SKM-1 treated with dmso at 0.1 percent for 144 hours (cell line): ENCODE measurements around the gene ACAA1.
A peak's percentile ranks its signal among the peaks of the same experiment; 100 is the strongest.
"Not testable (repeated sequence)": the region's sequence is repeated elsewhere in the genome, so short reads cannot be mapped to it uniquely, and the experiment has no call there.

Experiments used
- DNase-seq: peaks from one replicate; lab custom pipeline; 2025; ENCODE audit not compliant: unreplicated experiment; lab: John Stamatoyannopoulos, UW

Gene ACAA1

GRCh38 chr3:38136393-38136776 lies 542 bp downstream of the ACAA1 start:
- no peak for DNase-seq

- DNase-seq: peak; percentile 28
Observed at GRCh38 chr3:38135621-38136277, 1.2 kb downstream of the ACAA1 start.

DNA sequence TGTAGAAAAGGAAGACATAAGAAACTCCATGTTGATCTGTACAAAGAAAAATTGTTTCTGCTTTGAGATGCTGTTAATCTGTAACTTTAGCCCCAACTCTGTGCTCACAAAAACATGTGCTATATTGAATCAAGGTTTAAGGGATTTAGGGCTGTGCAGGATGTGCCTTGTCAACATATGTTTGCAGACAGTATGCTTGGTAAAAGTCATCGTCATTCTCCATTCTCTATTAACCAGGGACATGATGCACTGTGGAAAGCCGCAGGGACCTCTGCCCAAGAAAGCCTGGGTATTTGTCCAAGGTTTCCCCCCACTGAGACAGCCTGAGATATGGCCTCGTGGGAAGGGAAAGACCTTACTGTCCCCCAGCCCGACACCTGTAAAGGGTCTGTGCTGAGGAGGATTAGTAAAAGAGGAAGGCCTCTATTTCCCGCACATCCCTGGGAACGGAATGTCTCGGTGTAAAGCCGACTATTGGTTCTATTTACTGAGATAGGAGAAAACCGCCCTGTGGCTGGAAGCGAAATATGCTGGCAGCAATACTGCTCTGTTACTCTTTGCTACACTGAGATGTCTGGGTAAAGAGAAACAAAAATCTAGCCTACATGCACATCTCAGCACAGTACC lies 2.3 kb downstream of the ACAA1 start:
- DNase-seq: not testable (repeated sequence)

- no peak for DNase-seq
Observed at GRCh38 chr3:38133557-38134405, 3.1 kb downstream of the ACAA1 start.

DNA sequence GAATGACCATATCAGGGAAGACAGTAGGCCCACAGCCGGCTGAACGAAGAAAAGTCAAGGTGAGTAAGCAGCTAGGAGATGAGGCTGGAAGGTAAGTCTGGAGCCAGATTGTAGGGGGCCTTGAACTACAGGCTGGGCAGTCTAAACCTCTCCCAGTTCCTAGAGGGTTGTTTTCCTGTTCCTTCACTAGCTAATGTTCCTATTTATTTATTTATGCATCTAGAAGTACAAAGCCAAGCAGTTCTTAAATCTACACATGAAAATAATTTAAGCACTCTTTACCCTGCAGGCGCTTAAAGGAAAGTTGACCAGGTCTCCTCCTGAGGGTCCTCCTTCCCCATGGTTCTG lies 3.7 kb downstream of the ACAA1 start:
- DNase-seq: no peak

DNA sequence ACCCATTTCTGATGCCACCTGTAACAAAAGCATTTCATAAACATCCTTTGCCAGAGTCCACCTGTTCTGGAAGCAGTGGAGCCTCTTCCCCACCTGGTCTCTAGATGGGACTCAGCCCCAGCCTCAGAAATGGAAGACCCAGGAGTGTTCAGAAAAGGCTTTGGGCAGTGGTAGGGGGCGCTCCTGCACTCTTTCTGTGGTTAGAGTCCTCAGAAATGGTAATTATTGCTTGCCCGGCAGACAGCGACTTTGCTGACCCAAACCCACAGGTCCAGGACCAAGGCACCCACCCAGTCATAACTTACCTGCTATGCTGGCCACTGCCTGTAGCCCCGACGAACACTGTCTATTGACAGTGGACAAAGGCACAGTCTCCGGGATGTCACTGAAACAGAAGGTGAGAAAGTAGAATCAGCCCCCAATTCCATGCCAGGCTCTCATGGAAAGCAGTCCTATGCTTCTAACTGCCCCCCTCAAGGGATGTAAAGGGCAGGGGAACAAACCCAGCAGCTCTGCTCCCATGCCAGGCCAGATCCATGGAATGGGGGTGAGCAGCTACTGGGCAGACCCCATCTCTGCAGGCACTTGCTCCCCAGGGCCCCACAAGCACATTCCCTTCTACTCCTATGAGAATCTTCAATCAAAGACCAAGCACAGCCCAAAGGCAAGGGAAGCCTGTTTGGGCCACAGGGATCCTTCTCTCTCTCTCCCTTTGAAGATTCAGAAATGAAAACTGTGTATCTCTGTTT lies 5.1 kb downstream of the ACAA1 start:
- DNase-seq: peak; percentile 59

- no peak for DNase-seq
Observed at GRCh38 chr3:38130631-38131065, 6.3 kb downstream of the ACAA1 start.

DNA sequence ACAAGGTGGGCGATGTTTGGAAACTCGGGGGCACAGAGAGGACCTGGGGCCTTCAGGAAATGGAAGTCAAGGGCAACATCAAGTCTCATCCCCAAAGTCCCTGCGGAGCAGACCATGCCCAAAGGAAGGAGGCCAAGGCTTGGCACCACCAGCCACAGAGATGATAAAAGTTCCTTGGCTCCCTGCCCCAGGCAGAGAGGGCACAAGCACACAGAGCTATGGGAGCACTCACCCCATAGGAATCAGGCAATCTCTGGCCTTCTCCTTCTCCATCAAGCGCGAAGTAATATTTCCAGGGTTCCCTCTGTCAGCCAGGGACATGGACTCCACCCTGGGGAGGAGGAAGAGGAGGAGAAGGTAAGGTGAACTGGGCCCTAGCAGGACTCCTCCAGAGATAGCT lies 7.9 kb downstream of the ACAA1 start:
- DNase-seq: no peak

GRCh38 chr3:38128303-38128655 lies 8.6 kb downstream of the ACAA1 start:
- no peak for DNase-seq

- DNase-seq: no peak
Observed at GRCh38 chr3:38127611-38128302, 9.2 kb downstream of the ACAA1 start.

DNA sequence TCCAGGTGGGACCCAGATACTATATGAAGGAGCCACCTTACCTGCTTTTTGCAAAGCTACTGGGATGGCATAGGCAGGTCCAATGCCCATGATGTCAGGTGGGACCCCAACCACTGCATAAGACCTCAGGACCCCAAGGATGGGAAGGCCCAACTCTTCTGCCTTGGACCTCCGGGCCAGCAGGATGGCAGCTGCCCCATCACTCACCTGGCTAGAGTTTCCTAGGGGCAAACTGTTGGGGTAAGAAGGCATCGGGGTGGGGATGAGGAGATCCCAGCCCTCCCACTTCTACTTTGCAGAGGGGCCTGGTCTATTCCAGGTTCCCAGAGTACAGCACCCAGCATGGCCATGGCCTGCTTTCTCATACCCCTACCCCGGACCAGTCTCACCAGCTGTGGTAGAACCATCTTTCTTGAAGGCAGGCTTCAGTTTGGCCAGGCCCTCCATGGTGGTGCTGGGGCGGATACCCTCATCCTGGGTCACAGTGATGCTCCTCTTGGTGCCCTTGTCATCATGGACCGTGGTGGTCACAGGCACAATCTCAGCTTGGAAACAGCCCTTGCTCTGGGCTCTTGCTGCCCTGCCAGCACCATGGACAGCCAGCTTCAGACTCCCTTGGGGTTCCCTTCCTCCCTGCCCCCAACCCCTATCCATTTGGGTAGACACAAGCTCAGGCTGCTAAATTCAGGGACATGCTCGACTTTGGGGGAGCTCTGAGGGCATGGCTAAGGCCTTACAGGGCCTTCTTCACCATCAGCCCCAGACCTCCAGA lies 10.6 kb downstream of the ACAA1 start:
- no peak for DNase-seq

DNA sequence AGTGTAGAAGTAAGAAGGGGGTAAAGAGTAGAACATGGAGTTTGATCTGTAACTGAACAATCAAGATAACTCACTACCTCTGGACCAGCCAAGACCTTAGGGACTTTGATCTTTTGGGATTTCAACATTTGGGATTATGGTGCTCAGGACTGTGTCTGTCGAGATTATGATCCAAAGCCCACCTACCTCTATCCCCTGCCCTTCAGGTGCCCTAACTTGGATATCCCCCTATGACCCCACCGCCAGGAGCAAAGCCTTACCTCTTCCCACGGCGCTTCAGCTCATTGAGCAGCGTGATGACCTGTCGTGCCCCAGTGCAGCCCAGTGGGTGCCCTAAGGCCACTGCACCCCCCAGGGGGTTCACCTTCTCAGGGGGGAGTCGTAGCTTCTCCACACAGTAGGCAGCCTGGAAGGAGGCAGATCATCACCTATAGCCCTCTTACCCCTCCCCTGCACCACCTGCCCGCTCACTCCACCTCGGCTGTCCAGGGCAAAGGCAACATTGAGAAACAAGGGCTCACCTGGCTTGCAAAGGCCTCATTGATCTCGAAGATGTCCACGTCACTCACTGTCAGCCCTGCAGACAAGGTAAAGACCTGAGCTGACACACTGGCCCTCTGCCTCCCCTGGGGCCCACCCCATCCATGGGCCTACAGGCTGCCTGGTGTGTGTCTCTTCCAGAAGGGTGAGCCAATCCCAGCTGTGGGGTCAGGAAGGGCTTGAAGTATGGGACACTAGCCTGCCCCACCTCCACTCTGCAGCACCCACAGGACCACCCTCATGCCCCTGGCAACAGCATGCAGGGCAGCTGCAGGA lies 11.4 kb downstream of the ACAA1 start:
- no peak for DNase-seq

- no peak for DNase-seq
Observed at GRCh38 chr3:38124324-38125122, 12.4 kb downstream of the ACAA1 start.

GRCh38 chr3:38122712-38123290 lies 14.1 kb downstream of the ACAA1 start:
- DNase-seq: no peak

DNA sequence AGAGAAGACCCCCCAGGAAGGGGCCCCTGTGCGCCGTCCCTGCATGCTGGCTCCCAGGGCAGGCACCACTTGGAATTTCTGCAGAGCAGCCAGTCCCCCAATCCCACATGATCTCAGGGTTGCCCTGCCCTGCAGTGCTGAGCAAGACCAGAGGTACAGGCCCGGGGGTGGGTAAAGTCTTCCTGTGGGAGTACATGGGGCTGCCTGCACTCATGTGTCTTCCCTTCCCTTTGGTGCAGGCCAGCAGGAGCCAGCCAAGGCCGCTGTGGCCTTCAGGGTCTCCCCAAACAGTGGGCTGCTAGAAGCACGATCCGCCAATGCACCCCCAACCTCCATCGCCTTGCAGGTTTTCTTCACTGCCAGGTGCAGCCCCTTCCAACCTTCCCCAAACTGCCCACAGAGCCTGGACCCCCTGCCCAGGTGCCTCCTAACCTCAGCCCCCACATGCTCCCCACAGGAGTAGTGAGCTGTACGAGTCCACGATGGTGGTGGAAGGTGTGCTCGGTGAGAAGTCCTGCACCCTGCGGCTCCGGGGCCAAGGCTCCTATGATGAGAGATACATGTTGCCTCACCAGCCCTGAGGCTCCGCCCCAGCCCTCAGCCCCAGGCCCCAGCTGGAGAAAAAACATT lies 15.0 kb downstream of the ACAA1 start:
- no peak for DNase-seq

- no peak for DNase-seq
Observed at GRCh38 chr3:38121451-38121831, 15.5 kb downstream of the ACAA1 start.

DNA sequence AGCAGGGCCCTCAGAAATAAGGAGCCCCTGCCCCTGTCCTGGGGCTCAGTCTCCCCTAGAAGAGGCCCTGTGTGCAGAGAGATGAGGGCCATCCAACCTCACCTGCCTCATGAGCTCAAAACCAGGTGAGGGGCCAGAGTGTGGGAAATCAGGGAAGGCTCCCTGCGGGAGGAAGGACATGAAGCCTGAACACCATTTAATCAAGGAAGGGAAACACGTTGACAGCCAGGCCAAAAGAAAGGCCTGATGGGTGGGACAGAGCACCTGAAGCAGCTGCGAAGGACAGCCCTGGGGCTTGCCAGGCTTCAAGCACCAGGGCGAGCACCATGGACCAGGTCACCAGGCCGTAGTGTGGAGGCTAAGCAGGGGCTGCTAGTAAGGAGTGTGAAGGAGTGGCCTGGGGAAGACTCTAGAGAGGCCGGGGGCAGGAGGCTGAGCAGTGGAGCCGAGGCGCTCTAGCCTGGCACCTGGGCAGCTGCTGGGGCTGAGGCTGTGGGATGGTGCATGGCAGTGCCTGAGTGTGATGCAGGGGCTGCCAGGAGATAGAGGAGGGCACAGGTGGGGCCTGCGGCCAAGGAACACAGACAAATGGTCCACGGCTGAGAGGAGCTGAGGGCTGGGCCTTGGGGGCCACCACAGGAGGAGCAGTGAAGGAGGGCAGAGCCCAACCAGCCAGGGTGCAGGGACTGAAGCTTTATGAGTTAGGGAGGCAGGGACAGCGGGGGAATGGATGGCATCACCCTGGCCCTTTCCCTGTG lies 16.1 kb downstream of the ACAA1 start:
- DNase-seq: no peak
